ENCODE results near the gene PSMD13.

Gene PSMD13

DNA sequence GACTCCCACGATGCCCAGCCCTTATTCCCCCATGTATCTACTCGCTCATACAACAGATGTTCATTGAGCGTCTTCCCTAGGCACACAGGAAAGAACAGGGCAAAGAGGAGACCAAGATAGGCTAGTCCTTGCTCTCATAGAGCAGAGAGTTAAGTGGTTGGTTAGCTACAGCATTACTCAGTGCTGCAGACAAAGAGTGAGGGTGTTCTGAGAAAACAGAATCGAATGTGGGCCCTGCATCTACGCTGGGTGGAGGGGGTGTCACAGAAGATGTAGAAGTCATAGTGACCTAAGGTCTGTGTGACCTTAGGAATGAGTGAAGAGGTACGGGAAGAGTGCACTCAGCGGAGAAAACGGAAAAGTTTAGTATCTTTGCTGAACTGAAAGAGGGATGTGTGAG is 12.3 kb downstream of the PSMD13 start:
- no peak for DNase-seq (ENCODE audit: low read depth, low spot score)

- DNase-seq (ENCODE audit: low read depth, low spot score), result no peak
Measured at GRCh38 chr11:250274-250673, 13.5 kb downstream of the PSMD13 start.

- DNase-seq (ENCODE audit: low read depth, low spot score), result peak; percentile 81
Measured at GRCh38 chr11:250740-251299, 14.0 kb downstream of the PSMD13 start.

- DNase-seq (ENCODE audit: low read depth, low spot score), result no peak
Measured at GRCh38 chr11:251550-251949, 14.8 kb downstream of the PSMD13 start.

DNA sequence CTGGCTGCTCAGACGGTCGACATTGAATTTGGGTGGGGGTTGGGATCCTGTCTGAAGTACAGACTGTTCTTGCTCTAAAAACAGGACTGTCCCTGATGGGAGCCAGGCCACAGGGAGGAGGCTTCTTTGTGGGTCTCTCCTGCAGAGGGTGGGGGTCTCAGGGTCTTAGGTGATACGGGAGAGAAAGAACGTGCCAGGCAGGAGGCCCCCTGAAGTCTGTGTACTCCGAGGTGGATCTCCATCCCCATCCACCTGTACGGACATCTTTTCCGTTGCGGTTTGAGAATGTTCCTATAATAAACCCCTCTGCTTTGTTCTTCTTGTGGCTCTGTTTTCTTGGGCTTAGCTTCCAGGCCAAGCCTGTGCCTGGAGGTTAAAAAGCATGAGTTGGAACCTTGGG is 15.9 kb downstream of the PSMD13 start:
- DNase-seq (ENCODE audit: low read depth, low spot score), result no peak

GRCh38 chr11:253160-253885 is 16.5 kb downstream of the PSMD13 start:
- DNase-seq (ENCODE audit: low read depth, low spot score), result no peak

DNA sequence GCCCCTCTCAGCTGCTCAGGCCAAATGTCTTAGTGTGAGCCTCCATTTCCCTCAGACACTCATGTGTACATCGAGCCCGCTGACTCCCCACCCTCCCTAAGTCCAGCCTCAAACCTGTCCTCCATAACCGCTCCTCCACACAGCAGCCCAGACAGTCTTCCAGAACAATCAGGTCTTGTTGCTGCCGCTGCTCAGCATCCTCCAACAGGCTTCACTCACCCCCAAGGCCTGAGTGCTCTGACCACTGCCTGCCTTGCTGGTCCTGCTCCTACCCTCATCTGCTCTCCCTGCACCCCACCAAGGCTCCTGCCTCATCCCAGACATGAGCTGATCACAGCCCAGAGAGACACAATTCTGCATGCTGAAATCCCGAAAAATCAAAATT is 17.1 kb downstream of the PSMD13 start:
- no peak for DNase-seq (ENCODE audit: low read depth, low spot score)

DNA sequence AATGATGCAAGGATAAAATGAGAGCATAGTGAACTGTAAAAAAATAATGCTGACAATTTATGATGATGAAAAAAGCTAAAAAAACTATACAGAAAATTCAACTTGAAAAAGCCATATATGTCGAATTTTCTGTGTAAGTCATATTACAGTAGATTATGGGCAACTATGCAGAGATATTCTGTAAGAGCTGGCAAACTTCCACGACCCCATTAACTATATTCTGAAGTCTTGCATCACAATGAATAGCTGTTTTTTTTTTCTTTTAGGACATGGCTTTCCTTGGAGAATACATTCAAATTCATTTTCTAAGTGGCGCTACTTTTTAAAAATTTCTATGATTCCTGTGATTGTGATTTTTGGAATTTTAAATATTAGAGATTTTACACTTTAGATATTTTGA is 18.4 kb downstream of the PSMD13 start:
- DNase-seq (ENCODE audit: low read depth, low spot score), result no peak

DNA sequence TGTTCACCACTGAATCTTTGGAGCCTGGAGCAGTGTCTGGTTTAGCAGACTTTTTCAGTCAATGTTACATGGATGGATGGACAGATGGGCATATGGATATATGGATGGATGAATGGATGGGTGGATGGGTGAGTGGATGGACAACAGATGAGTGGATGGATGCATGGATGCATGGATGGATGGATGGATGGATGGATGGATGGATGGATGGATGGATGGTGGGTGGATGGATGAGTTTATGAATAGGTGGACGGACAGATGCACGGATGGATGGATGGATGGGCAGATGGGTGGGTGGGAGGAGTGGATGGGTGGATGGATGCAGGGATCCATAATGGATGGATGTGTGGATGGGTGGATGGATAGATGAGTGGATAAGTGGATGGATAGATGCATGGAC is 19.0 kb downstream of the PSMD13 start:
- no peak for DNase-seq (ENCODE audit: low read depth, low spot score)

GRCh38 chr11:256952-257737 is 20.4 kb downstream of the PSMD13 start:
- DNase-seq (ENCODE audit: low read depth, low spot score), result no peak

- DNase-seq (ENCODE audit: low read depth, low spot score), result no peak
Measured at GRCh38 chr11:257766-258493, 21.2 kb downstream of the PSMD13 start.

- DNase-seq (ENCODE audit: low read depth, low spot score), result no peak
Measured at GRCh38 chr11:259413-259812, 22.6 kb downstream of the PSMD13 start.

DNA sequence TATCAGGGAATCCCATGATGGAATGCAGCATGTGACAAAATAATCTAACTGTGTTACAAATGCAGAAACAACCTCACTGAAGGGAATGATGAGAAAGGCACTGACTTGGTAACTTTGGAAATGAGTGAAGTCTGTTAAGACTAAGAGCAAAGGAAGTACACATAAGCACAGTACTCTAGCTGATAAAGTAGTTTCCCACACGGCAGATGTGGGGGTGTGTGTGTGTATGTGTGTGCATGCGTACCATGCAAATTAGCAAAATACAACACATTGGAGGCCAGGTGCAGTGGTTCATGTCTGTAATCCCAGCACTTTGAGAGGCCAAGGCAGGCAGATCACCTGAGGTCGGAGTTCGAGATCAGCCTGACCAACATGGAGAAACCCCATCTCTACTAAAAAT is 24.8 kb downstream of the PSMD13 start:
- DNase-seq (ENCODE audit: low read depth, low spot score), result no peak

DNA sequence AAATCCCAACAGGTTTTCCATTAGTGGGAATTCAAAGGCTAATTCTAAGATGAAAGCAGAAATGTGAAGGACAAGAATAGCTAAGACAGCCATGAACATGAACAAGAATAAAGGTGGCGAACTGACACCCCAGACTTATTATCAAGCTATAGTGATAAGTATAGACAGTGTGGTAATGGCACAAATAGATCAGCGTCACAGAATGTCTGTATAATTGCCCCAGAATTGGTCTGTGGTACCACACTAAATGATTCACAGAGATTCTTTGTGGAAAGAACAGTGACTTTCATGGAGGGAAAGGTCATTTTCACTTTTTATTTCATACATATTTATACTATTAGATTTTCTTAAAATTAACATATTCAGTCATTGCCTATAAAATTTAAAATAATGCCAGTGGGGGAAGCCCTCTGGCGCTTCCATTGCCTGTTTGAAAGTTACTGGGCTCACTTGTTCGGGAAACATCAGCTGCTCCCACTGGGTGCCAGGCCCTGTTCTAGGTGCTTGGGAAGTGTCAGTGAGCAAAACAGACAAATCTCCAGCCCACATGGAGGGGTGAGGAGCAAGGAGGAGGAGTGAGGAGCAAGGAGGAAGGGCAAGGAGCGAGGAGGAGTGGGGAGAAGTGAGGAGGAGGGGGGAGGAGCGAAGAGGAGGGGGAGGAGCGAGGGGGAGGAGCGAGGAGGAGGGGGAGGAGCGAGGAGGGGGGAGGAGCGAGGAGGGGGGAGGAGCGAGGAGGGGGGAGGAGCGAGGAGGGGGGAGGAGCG is 30.1 kb downstream of the PSMD13 start:
- DNase-seq (ENCODE audit: low read depth, low spot score), result no peak

GRCh38 chr11:267491-267994 is 30.8 kb downstream of the PSMD13 start:
- DNase-seq (ENCODE audit: low read depth, low spot score), result peak; percentile 40

DNA sequence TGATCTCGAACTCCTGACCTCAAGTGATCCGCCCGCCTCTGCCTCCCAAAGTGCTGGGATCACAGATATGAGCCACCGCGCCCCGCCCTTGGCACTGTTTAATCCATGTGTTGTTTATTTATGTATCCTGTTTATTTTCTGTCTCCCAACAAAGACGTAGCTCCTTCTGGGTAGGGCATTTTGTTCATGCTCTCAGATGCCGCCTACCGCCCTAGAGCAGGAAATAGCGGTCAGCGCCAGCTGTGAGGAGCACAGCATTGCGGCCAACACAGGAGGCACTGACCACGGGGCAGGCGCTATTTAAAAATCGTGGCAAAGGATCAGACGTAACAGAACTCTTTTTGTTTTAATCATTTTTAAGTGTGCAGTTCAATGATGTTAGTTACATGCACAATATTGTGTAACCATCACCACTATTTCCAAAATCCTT is 32.0 kb downstream of the PSMD13 start:
- peak; percentile 62 for DNase-seq (ENCODE audit: low read depth, low spot score)

DNA sequence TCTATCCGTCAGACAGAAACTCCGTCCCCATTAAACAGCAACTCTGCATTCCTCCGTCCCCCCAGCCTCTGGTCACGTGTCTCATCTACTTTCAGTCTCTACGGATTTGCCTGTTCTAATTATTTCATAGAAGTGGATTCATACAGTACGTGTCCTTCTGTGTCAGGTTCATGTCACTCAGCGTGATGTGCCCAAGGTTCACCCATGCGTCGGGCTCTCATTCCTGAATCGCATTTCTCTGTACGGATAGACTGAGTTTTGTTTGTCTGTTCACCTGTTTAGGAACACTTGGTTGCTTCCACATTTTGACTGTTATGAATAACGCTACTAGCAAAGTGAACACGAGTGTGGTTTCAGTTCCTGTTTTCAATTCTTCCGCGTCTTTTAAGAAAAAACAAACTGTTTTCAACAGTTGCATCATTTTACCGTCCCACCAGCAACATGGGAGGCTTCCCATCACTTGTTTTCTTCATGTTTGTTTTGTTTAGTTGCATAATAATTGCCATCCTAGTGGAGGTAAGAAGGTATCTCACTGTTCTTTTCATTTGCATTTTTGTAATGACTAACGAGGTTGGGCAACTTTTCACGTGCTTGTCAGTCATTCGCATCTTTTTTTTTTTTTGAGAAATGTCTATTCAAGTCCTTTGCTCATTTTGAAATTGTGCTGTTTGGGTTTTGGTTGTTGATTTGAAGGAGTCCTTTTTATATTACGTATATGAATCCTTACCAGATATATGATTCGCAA is 32.5 kb downstream of the PSMD13 start:
- no peak for DNase-seq (ENCODE audit: low read depth, low spot score)

DNA sequence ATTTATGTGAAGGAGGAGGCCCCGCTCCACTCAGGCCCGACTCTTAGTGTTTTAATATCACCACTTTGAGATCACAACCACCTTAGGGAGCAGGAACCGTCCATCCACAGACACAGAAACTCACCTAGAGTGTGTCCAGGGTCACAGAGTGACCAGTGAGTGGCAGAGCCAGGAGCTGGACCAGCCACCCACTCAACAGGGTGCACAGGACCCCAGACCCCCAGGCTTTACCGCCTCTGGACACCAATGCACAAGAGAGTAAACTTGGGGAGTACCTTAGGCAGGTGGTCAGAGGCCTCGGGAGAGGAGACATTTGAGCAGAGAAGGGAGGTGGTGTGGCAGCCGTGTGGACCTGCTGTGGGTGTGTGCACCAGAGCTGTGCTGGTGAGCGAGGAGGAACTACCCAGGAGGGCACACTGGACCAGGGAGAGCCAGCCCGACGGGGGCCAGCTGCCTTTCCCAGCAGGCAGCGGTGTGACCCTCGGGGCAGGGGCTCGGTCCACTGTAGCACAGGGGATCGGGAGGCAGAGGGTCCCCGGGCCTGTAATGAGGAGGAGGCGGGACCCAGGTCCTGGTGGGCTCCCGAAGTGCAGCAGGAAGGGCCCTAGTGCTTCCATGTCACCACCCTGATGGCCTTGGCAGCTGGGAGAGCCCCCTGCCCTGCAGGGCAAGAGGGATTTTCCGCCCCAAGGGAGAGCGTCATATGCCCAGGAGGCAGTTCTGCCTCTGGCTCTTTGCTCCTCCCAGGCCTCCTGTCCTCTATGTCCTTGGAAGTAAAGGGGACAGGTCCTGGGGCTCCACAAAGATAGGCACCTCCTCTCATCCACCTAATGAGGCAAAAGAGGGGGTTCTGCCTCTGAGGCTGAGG is 33.9 kb downstream of the PSMD13 start:
- no peak for DNase-seq (ENCODE audit: low read depth, low spot score)

DNA sequence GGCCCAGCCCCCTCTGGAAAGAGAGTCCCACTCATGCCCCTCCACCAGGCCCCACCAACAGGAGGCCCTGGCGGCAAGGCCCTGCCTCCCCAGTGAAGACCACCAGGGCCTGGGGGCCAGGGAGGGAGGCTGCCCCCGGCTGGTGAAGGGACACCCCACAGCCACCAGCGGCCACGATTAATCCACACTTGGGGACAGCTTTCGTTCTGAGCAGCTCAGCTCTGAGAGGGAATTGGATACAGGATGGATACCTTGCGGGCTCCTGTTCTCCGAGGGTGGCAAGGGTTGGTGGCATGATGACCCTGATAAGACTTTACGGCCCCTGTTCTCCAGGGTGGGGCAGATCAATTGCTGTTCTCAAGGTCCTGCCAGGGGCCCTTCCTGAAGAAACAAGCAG is 34.5 kb downstream of the PSMD13 start:
- no peak for DNase-seq (ENCODE audit: low read depth, low spot score)

Data from ELF-1 (cell line).